Measurements from ENCODE around the gene DDIAS.
"Not testable (repeated sequence)": the region's sequence is repeated elsewhere in the genome, so short reads cannot be mapped to it uniquely, and the experiment has no call there.

Gene DDIAS

DNA sequence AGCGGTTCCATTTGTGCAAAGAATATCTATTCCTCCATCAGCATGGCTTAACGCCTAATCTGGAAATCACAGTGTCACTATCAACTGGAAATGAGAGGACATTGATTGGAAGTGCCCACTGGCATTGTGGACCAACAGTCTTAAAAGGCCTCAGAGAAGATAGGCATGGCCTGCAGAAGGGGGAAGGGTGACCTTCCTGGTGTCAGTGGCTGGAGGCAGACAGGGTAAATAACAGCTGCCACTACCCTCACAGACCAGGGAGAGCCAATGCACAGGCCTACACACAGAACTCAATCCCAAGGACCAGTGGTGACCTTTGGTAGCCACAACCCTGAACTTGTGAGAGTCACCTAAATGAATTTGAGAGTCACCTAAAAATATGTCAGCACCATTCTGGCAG, 36.0 kb downstream of the DDIAS start:
- H3K4me3 ChIP-seq (ENCODE audit: low read length), result no peak overlapping the region
- TF ChIP-seq, protein P1, sequence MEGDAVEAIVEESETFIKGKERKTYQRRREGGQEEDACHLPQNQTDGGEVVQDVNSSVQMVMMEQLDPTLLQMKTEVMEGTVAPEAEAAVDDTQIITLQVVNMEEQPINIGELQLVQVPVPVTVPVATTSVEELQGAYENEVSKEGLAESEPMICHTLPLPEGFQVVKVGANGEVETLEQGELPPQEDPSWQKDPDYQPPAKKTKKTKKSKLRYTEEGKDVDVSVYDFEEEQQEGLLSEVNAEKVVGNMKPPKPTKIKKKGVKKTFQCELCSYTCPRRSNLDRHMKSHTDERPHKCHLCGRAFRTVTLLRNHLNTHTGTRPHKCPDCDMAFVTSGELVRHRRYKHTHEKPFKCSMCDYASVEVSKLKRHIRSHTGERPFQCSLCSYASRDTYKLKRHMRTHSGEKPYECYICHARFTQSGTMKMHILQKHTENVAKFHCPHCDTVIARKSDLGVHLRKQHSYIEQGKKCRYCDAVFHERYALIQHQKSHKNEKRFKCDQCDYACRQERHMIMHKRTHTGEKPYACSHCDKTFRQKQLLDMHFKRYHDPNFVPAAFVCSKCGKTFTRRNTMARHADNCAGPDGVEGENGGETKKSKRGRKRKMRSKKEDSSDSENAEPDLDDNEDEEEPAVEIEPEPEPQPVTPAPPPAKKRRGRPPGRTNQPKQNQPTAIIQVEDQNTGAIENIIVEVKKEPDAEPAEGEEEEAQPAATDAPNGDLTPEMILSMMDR (IDR thresholded peaks at IDR 0.05; ENCODE audit: insufficient read depth, low read depth, low read length, missing control alignments), result no peak
- DNase-seq (ENCODE audit: low read depth), result no peak

DNA sequence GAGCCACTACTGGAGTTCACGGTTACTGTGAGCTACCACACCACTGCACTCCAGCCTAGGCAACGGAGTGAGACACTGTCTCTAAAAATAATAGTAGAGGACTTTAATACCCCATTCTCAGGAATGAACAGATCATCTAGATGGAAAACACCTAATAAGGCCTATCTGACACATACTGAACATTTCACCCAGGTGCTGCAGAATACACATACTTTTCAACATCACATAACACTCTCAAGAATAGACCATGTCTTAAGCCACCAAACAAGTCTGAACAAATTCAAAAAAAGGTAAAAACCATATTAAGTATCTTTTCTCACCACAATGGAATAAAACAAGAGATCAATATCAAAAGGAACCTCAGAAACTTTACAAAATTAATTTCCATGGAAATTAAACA, 37.9 kb downstream of the DDIAS start:
- no peak overlapping the region for H3K4me3 ChIP-seq (ENCODE audit: low read length)
- peak; percentile 31 for DNase-seq (ENCODE audit: low read depth)
- TF ChIP-seq, protein P1 (IDR thresholded peaks at IDR 0.05; ENCODE audit: insufficient read depth, low read depth, low read length, missing control alignments), result no peak

DNA sequence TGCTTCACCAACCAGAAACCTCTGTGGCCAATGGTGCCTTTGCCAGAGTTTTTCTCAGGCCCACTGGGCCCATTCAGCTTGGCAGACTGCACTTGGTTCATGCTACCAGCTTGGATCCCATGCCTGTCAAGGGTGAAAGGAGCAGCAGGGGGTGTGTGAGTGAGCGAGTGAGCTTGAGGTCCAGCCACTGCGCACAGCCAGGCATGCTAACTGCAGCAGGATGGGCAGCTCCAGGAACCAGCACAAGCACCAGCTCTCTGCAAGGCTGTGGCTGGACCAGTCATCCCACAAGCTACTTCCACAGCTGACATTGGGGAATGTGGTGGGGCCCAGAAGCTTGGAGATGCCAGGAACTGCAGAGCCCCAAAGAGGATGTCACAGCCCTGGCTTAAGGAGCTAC, 40.8 kb downstream of the DDIAS start:
- no peak for DNase-seq (ENCODE audit: low read depth)
- H3K4me3 ChIP-seq (ENCODE audit: low read length), result no peak overlapping the region
- TF ChIP-seq, protein P1 (IDR thresholded peaks at IDR 0.05; ENCODE audit: insufficient read depth, low read depth, low read length, missing control alignments), result no peak

DNA sequence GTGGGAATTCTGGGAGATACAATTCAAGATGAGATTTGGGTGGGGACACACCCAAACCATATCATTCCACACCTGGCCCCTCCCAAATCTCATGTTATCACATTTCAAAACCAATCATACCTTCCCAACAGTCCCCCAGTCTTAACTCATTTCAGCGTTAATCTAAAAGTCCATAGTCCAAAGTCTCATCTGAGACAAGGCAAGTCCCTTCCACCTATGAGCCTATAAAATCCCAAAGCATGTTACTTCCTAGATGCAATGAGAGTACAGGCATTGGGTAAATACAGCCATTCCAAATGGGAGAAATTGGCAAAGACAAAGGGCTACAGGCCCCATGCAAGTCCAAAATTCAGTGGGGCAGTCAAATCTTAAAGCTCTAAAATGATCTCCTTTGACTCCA, 41.9 kb downstream of the DDIAS start:
- not testable (repeated sequence) for H3K4me3 ChIP-seq (ENCODE audit: low read length); DNase-seq (ENCODE audit: low read depth)

DNA sequence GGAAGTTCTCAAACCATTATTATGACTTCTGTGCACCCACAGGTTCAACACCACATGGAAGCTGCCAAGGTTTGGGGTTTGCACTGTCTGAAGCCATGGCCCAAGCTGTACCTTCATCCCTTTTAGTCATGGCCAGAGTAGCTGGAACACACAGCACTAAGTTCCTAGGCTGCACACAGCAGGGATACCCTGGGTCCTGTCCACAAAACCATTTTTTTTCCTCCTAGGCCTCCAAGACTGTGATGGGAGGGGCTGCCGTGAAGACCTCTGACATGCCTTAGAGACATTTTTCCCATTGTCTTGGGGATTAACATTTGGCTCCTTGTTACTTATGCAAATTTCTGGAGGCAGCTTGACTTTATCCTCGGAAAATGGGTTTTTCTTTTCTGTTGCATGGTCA, 42.7 kb downstream of the DDIAS start:
- no peak for DNase-seq (ENCODE audit: low read depth)
- no peak overlapping the region for H3K4me3 ChIP-seq (ENCODE audit: low read length)
- TF ChIP-seq, protein P1 (IDR thresholded peaks at IDR 0.05; ENCODE audit: insufficient read depth, low read depth, low read length, missing control alignments), result no peak

DNA sequence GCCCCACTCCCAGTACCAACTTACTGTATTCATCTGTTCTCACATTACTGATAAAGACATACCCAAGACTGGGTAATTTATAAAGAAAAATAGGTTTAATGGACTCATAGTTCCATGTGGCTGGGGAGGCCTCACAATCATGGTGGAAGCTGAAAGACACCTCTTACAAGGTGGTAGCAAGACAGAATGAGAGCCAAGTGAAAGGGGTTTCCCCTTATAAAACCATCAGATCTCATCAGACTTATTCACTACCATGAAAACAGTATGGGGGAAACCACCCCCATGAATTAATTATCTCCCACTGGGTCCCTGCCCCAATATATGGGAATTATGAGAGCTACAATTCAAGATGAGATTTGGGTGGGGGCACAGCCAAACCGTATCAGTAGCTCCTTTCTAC, 43.5 kb downstream of the DDIAS start:
- not testable (repeated sequence) for H3K4me3 ChIP-seq (ENCODE audit: low read length); DNase-seq (ENCODE audit: low read depth)

DNA sequence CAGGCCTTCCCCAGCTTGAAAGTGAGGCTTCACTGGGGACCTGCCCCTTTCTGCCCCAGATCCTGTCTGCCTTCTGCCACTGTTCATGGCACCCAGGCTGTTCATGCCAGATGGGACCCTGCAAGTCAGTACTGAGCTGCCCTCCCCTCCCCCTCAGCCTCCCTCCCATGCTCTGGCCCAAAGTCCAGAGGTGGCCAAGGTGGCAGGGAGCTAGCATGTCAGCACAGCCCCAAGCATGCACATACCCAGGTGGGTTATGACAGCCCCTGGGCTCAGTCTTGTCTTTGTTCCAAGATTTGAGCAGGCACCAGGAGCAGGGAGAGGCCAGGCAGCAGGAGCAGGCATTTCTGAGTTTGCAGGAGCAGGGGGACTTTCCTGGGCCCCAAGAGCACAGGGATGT, 44.1 kb downstream of the DDIAS start:
- DNase-seq (ENCODE audit: low read depth), result no peak
- H3K4me3 ChIP-seq (ENCODE audit: low read length), result no peak overlapping the region
- TF ChIP-seq, protein P1 (IDR thresholded peaks at IDR 0.05; ENCODE audit: insufficient read depth, low read depth, low read length, missing control alignments), result no peak

DNA sequence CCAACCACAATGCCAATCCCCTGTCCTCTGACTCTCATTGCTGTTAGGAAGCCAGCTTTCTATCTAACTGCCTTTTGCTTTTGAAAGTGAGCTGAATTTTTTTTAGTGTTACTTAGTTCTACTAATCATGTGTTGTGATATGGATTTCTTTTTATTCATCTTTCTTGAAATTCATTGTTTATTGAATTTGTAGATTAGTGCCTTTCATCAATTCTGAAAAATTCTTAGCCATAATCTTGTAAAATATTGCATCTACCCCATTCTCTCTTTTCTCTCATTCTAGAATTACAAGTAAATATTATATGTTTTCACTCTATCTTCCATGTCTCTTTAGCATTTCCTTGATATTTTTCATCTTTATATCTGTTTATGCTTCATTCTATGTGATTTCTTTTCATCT, 47.8 kb downstream of the DDIAS start:
- no peak for DNase-seq (ENCODE audit: low read depth)
- TF ChIP-seq, protein P1 (IDR thresholded peaks at IDR 0.05; ENCODE audit: insufficient read depth, low read depth, low read length, missing control alignments), result no peak
- no peak overlapping the region for H3K4me3 ChIP-seq (ENCODE audit: low read length)

DNA sequence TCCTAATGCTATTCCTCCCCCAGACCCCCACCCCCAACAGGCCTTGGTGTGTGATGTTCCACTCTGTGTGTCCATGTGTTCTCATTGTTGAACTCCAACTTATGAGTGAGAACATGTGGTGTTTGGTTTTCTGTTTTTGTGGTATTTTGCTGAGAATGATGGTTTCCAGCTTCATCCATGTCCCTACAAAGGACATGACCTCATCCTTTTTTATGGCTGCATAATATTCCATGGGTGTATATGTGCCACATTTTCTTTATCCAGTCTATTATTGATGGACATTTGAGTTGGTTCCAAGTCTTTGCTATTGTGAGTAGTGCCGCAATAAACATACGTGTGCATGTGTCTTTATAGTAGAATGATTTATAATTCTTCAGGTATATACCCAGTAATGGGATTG, 49.0 kb downstream of the DDIAS start:
- not testable (repeated sequence) for DNase-seq (ENCODE audit: low read depth); H3K4me3 ChIP-seq (ENCODE audit: low read length)

DNA sequence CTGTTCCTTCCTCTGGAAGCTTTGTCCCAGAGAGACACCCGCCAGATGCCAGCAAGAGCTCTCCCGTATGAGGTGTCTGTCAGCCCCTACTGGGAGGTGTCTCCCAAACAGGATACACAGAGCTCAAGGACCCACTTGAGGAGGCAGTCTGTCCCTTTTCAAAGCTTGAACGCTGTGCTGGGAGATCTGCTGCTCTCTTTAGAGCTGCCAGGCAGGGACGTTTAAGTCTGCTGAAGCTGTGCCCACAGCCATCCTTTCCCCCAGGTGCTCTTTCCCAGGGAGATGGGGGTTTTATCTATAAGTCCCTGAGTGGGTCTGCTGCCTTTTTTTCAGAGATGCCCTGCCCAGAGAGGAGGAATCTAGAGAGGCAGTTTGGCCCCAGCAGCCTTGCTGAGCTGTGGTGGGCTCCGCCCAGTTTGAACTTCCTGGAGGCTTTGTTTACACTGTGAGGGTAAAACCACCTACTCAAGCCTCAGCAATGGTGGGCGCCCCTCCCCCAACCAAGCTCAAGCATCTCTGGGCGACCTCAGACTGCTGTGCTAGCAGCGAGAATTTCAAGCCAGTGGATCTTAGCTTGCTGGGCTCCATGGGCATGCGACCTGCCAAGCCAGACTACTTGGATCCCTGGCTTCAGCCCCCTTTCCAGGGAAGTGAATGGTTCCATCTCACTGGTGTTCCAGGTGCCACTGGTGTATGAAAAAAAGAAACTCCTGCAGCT, 54.4 kb downstream of the DDIAS start:
- H3K4me3 ChIP-seq (ENCODE audit: low read length); DNase-seq (ENCODE audit: low read depth): not testable (repeated sequence)
